ENCODE results near the gene FBXO17.
"Not testable (repeated sequence)": the region's sequence is repeated elsewhere in the genome, so short reads cannot be mapped to it uniquely, and the experiment has no call there.

FBXO17 gene

GRCh38 chr19:38975214-38975860 lies at the start of gene FBXO17:
FBXO17 (minus strand) TSS chr19:38975742; CDS start chr19:38950319, 25,423 bp downstream.
- peak; percentile 42 for DNase-seq

GRCh38 chr19:39024875-39025641 lies 49.5 kb upstream of the FBXO17 start:
- DNase-seq, result no peak

GRCh38 chr19:39021063-39021462 lies 45.5 kb upstream of the FBXO17 start:
- DNase-seq, result no peak

GRCh38 chr19:39017646-39018045 lies 42.1 kb upstream of the FBXO17 start:
- no peak for DNase-seq

- DNase-seq, result no peak
These were observed 41.5 kb upstream of the FBXO17 start for GRCh38 chr19:39017026-39017425.

- DNase-seq, result no peak
These were observed 38.5 kb upstream of the FBXO17 start for GRCh38 chr19:39014037-39014436.

- DNase-seq, result no peak
These were observed 33.5 kb upstream of the FBXO17 start for GRCh38 chr19:39009001-39009400.

- DNase-seq, result no peak
These were observed 32.6 kb upstream of the FBXO17 start for GRCh38 chr19:39008137-39008536.

- peak; percentile 13 for DNase-seq
These were observed 31.6 kb upstream of the FBXO17 start for GRCh38 chr19:39007096-39007495.

- DNase-seq, result no peak
These were observed 28.9 kb upstream of the FBXO17 start for GRCh38 chr19:39004403-39004802.

GRCh38 chr19:39003796-39004195 lies 28.3 kb upstream of the FBXO17 start:
- DNase-seq, result no peak

GRCh38 chr19:39003188-39003587 lies 27.6 kb upstream of the FBXO17 start:
- no peak for DNase-seq

GRCh38 chr19:39001041-39001440 lies 25.5 kb upstream of the FBXO17 start:
- peak; percentile 27 for DNase-seq

- DNase-seq, result not testable (repeated sequence)
These were observed 22.0 kb upstream of the FBXO17 start for GRCh38 chr19:38997576-38997975.

GRCh38 chr19:38993271-38993670 lies 17.7 kb upstream of the FBXO17 start:
- DNase-seq, result no peak

- DNase-seq, result no peak
These were observed 15.6 kb upstream of the FBXO17 start for GRCh38 chr19:38990949-38991697.

GRCh38 chr19:38989614-38990013 lies 14.1 kb upstream of the FBXO17 start:
- DNase-seq, result not testable (repeated sequence)

GRCh38 chr19:38989066-38989605 lies 13.6 kb upstream of the FBXO17 start:
- peak; percentile 40 for DNase-seq

GRCh38 chr19:38988627-38989026 lies 13.1 kb upstream of the FBXO17 start:
- DNase-seq, result not testable (repeated sequence)

- DNase-seq, result not testable (repeated sequence)
These were observed 12.2 kb upstream of the FBXO17 start for GRCh38 chr19:38987745-38988144.

GRCh38 chr19:38985262-38985661 lies 9.7 kb upstream of the FBXO17 start:
- no peak for DNase-seq

GRCh38 chr19:38980583-38981374 lies 5.2 kb upstream of the FBXO17 start:
- DNase-seq, result no peak

- DNase-seq, result no peak
These were observed 4.3 kb upstream of the FBXO17 start for GRCh38 chr19:38979812-38980211.
